ENCODE measurements around the gene DFFA. TPM values are rescaled to one million over a fixed set of nuclear protein-coding genes. Genes with fewer than 3 reads are reported as not detected.
A peak's percentile ranks its signal among the peaks of the same experiment; 100 is the strongest.

The DFFA gene
- total and polyA plus RNA-seq, 9 of the 15 experiments (the other 6 are each of a cell fraction or from before 2014, with no cell fraction given): 39.6 to 74.8 (median 59.2) TPM

GRCh38 chr1:10480614-10481013 is 8.3 kb upstream of the DFFA start:
- Histone ChIP-seq H3K36me3 (ENCODE audit: control insufficient read depth, insufficient read depth, low read length) (peaks cover 29% of the 10 kb centered on the region), H3K4me2 (ENCODE audit: insufficient read depth, low read length) (no peak overlapping the region), H3K4me3 (no peak overlapping the region), H3K79me2 (ENCODE audit: control insufficient read depth, insufficient read depth, low read length) (peaks cover 91% of the 10 kb centered on the region), H3K9ac (ENCODE audit: insufficient read depth in 1 of 2, low read depth in 2 of 2, low read length in 2 of 2) (no peak overlapping the region), H4K20me1 (replicated peaks; ENCODE audit: control insufficient read depth, insufficient read depth, low read length) (no peaks in the 10 kb centered on the region), H2AFZ (ENCODE audit: low read depth, low read length) (no peak overlapping the region), H3K9me3 (replicated peaks; ENCODE audit: control insufficient read depth, insufficient read depth, low read depth, low read length) (no peaks in the 10 kb centered on the region), H3K4me1 (replicated peaks in 1 of 2; ENCODE audit: control insufficient read depth in 2 of 2, insufficient read depth in 2 of 2, low read length in 2 of 2) (peaks cover 2 to 9% of the 10 kb centered on the region in 2 experiments; a peak in 3 of 5 replicates), H3K9me1 (ENCODE audit: control insufficient read depth, insufficient read depth, low read length) (no peaks in the 10 kb centered on the region), H3K27ac (ENCODE audit: extremely low read depth, low read depth, low read length) (no peak overlapping the region), H3K27me3 (ENCODE audit: control insufficient read depth in 2 of 2, insufficient read depth in 2 of 2, low read length in 2 of 2) (no peaks in the 10 kb centered on the region)
- WGBS (ENCODE audit: insufficient coverage, low coverage, missing lambda C conversion rate): 85% methylated on average over 2 of the region's 2 CpGs
- POLR2A ChIA-PET: no interaction called here
- TF ChIP-seq WHSC1 (IDR thresholded peaks at IDR 0.05; ENCODE audit: low read length) (no peak), KLF6 (CRISPR knock-in tag; IDR thresholded peaks at IDR 0.05; ENCODE audit: borderline replicate concordance) (no peak), ZNF316 (IDR thresholded peaks at IDR 0.05) (peak; percentile 82), PBX2 (CRISPR knock-in tag; IDR thresholded peaks at IDR 0.05; ENCODE audit: low read depth) (no peak), PBX2 (tag; conservative IDR thresholded peaks at IDR 0.05; ENCODE audit: low read depth) (no peak), ZBTB17 (CRISPR knock-in tag; IDR thresholded peaks at IDR 0.05) (no peak), ZNF780A (CRISPR knock-in tag; IDR thresholded peaks at IDR 0.05) (no peak), KDM4B (IDR thresholded peaks at IDR 0.05; ENCODE audit: borderline replicate concordance in 2 of 2, low read depth in 1 of 2) (no peak), TCF3 (CRISPR knock-in tag; IDR thresholded peaks at IDR 0.05) (no peak), MAFG (tag; conservative IDR thresholded peaks at IDR 0.05) (0 out of 2 replicates have a peak, but pooled peaks have one; percentile 6), BRD4 (IDR thresholded peaks at IDR 0.05) (no peak), MECOM (CRISPR knock-in tag; IDR thresholded peaks at IDR 0.05) (no peak), C11orf30 (IDR thresholded peaks at IDR 0.05; ENCODE audit: low read depth) (peak; percentile 63; the same call in 1 of the 2 replicates)
- TF ChIP-seq, protein P1, sequence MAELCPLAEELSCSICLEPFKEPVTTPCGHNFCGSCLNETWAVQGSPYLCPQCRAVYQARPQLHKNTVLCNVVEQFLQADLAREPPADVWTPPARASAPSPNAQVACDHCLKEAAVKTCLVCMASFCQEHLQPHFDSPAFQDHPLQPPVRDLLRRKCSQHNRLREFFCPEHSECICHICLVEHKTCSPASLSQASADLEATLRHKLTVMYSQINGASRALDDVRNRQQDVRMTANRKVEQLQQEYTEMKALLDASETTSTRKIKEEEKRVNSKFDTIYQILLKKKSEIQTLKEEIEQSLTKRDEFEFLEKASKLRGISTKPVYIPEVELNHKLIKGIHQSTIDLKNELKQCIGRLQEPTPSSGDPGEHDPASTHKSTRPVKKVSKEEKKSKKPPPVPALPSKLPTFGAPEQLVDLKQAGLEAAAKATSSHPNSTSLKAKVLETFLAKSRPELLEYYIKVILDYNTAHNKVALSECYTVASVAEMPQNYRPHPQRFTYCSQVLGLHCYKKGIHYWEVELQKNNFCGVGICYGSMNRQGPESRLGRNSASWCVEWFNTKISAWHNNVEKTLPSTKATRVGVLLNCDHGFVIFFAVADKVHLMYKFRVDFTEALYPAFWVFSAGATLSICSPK (IDR thresholded peaks at IDR 0.05; ENCODE audit: borderline replicate concordance): no peak
- CTCF ChIA-PET (ENCODE audit: low intra/inter-chr PET ratio): no interaction called here
- intact Hi-C loops (cut with micrococcal nuclease) (no loop called here), in situ Hi-C loops (cut with MboI) (no loop called here)
- FAIRE-seq (no peak), ATAC-seq (no peak), DNase-seq (ENCODE audit: extremely low read depth in 1 of 4, low spot score in 3 of 4) (no peak)
- no TSS peak for BruUV-seq (replicated peaks)

Measured in K562 (cell line).